Nephron progenitor cell (in vitro differentiated cells): ENCODE data around the gene MED16.
"Not testable (repeated sequence)": the region's sequence is repeated elsewhere in the genome, so short reads cannot be mapped to it uniquely, and the experiment has no call there.

ENCODE experiments used
- DNase-seq: peaks from one replicate; pipeline ENCODE4 v3.0.0; 2021
- H3K27ac Mint-ChIP-seq: 2 replicates; pipeline ENCODE4 v1.8.0; 2021; ENCODE audit warnings: mild to moderate bottlenecking, moderate library complexity, mixed read lengths
- H3K27me3 Mint-ChIP-seq: 2 replicates; pipeline ENCODE4 v1.8.0; 2021; ENCODE audit warnings: mild to moderate bottlenecking, low read depth, mixed read lengths; ENCODE audit not compliant: poor library complexity
- H3K36me3 Mint-ChIP-seq: 2 replicates; pipeline ENCODE4 v1.8.0; 2021; ENCODE audit warnings: low read depth, mixed read lengths
- H3K4me1 Mint-ChIP-seq: 2 replicates; pipeline ENCODE4 v1.8.0; 2021; ENCODE audit warnings: mixed read lengths
- H3K4me3 Mint-ChIP-seq: 2 replicates; pipeline ENCODE4 v1.8.0; 2021; ENCODE audit warnings: mild to moderate bottlenecking, moderate library complexity, mixed read lengths
- H3K9me3 Mint-ChIP-seq: 2 replicates; pipeline ENCODE4 v1.8.0; 2021; ENCODE audit warnings: mild to moderate bottlenecking, moderate library complexity, mixed read lengths
- CTCF ChIP-seq: fragments of 200-600 bp; sonication (generic); IDR thresholded peaks from 2 replicates; pipeline ENCODE4 v1.5.0; 2021; ENCODE audit warnings: antibody characterized with exemption

Gene MED16

DNA sequence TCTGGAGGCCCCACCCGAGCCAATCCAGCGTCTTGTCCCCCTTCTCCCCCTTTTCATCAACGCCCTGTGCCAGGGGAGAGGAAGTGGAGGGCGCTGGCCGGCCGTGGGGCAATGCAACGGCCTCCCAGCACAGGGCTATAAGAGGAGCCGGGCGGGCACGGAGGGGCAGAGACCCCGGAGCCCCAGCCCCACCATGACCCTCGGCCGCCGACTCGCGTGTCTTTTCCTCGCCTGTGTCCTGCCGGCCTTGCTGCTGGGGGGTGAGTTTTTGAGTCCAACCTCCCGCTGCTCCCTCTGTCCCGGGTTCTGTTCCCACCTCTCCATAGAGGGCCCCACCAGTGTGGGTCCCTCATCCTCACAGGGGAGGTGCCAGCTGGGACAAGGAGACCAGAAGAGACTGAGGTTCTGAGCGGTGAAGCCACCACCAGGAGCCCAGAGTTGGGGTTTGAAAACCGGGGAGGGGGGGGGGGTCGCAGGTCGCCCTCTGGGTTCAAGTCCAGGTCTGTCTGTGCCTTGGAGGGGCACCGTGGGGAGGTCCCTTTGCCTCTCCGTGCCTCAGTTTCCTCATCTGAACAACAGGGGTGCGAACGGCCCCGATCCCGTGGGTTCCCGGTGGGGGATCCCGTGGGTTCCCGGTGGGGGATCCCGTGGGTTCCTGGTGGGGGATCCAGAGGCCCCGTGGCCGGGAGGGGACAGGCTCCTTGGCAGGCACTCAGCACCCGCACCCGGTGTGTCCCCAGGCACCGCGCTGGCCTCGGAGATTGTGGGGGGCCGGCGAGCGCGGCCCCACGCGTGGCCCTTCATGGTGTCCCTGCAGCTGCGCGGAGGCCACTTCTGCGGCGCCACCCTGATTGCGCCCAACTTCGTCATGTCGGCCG lies 40.6 kb downstream of the MED16 start, which contains the start of gene ELANE:
Gene ELANE (plus strand): TSS at position 168 of the 878 bp plus-strand sequence. CDS start 26 bp downstream, at position 194.
- DNase-seq = no peak
- Mint-ChIP-seq H3K4me1 (peaks cover 11% of the 10 kb centered on the region), H3K27ac (no peak within 1 kb of the TSS), H3K27me3 (peaks cover 23% of the 10 kb centered on the region), H3K36me3 (no peaks in the 10 kb centered on the region), H3K4me3 (no peak within 1 kb of the TSS), H3K9me3 (no peaks in the 10 kb centered on the region)
- TF ChIP-seq CTCF = no peak

- Mint-ChIP-seq H3K36me3 (no peaks in the 10 kb centered on the region), H3K4me1 (peaks cover 18% of the 10 kb centered on the region), H3K27ac (no peak overlapping the region), H3K9me3 (no peaks in the 10 kb centered on the region), H3K27me3 (peaks cover 20% of the 10 kb centered on the region), H3K4me3 (no peak overlapping the region)
- no peak for TF ChIP-seq CTCF
- DNase-seq = no peak
Measured at GRCh38 chr19:850979-851335, 42.0 kb downstream of the MED16 start.

DNA sequence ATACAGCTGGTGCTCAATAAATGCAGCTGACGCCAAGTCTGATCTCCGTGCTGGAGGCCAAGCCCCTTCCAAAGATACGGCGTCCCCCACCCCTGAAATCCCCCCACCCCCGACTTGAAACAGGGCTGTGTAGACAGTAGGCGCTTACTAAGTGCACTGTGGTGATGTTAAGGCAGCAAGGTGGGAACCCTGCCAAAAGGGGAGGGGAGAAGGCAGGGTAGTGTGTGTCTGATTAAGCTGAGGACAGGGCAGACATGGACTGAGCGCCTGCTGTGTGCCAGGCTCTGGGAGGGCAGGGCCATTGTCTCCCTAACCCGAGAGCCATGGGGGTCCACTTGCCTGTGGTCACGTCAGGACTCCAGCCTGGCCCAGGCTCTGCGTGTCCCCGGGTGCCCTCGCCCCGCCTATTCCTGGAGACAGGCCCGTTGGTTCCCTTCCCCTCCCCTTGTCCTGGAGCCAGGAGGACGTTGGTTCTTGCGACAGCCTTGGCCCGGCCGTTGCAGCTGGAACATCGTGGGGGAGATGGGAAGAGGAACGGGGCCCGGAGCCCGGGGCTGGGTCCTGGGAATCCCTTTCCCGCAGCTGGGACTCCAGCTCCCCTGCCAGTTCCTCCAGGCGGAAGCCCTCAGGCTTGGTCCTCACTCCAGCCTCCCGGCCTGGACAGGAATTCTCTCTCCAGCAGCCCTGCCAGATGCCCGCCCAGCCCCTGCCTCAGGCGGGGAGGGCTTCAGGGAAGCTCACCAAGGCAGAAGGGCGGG lies 42.6 kb downstream of the MED16 start:
- TF ChIP-seq CTCF = no peak
- H3K27ac Mint-ChIP-seq = no peak overlapping the region
- DNase-seq = no peak
- H3K36me3 Mint-ChIP-seq = no peaks in the 10 kb centered on the region
- H3K4me1 Mint-ChIP-seq = peaks cover 23% of the 10 kb centered on the region
- H3K9me3 Mint-ChIP-seq = no peaks in the 10 kb centered on the region
- no peak overlapping the region for H3K4me3 Mint-ChIP-seq
- peaks cover 24% of the 10 kb centered on the region for H3K27me3 Mint-ChIP-seq

- not testable (repeated sequence) for H3K36me3 Mint-ChIP-seq, H3K4me3 Mint-ChIP-seq, DNase-seq, H3K9me3 Mint-ChIP-seq, H3K27ac Mint-ChIP-seq
- Mint-ChIP-seq H3K4me1 (peaks cover 27% of the 10 kb centered on the region), H3K27me3 (peaks cover 30% of the 10 kb centered on the region)
Measured at GRCh38 chr19:849195-849594, 43.8 kb downstream of the MED16 start.

DNA sequence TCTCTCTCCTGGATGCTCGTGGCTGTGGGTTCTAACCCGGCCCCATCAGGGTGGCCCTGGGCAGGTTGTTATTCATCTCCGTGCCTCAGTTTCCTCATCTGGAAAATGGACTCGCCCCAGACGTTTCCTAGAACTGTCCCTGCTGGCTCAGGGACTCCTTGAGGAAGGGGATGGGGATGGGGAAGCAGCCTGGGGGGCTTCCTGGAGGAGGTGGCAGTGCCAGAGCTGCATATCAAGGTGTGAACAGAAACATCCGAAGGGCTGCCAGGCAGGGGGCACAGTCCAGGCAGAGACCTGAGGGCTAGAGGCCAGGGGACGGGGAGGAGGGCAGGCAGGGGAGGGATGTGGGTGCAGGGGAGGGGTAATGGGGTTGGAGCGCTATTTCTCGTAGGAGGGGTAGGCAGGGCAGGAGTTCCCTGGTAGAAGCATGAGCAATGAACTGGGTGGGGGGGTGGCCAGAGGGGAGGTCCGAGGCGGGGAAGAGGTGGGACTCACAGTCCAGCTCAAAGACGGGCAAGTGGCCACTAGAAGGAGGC lies 44.5 kb downstream of the MED16 start:
- H3K4me1 Mint-ChIP-seq = peaks cover 27% of the 10 kb centered on the region
- DNase-seq = no peak
- H3K9me3 Mint-ChIP-seq = no peaks in the 10 kb centered on the region
- TF ChIP-seq CTCF = no peak
- no peak overlapping the region for H3K27ac Mint-ChIP-seq
- H3K4me3 Mint-ChIP-seq = no peak overlapping the region
- H3K36me3 Mint-ChIP-seq = no peaks in the 10 kb centered on the region
- peaks cover 32% of the 10 kb centered on the region for H3K27me3 Mint-ChIP-seq
